ENCODE results near the gene COLEC12.

DNA sequence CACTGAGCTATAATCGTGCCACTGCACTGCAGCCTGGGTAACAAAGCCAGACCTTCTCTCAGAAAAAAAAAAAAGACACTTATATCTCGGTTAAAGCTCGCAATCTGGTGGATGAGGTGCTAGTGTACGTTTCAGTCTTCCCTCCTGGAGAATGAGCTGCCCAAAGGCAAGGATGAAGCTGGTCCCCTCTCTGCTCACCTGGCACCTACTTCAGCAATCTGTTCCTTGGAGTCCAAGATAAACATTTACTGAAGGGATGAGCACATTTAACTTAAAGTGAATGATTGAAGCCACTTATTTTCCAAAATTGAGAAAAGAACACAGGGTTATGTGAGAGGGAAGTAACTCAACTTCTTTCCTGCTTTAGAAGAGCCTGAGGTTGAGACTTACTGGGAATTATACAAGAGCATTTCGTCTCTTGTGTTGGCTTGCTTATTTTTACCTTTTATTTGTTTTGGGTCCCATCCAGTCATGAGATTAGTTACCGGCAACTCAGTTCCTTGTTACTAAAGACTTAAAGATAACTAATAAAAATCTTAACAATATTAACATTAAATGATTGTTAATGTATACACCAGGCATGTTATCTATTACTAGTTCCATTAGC, 33.6 kb upstream of the COLEC12 start:
- TF ChIP-seq, protein P1, sequence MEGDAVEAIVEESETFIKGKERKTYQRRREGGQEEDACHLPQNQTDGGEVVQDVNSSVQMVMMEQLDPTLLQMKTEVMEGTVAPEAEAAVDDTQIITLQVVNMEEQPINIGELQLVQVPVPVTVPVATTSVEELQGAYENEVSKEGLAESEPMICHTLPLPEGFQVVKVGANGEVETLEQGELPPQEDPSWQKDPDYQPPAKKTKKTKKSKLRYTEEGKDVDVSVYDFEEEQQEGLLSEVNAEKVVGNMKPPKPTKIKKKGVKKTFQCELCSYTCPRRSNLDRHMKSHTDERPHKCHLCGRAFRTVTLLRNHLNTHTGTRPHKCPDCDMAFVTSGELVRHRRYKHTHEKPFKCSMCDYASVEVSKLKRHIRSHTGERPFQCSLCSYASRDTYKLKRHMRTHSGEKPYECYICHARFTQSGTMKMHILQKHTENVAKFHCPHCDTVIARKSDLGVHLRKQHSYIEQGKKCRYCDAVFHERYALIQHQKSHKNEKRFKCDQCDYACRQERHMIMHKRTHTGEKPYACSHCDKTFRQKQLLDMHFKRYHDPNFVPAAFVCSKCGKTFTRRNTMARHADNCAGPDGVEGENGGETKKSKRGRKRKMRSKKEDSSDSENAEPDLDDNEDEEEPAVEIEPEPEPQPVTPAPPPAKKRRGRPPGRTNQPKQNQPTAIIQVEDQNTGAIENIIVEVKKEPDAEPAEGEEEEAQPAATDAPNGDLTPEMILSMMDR (IDR thresholded peaks at IDR 0.05; ENCODE audit: poor library complexity), result no peak
- TF ChIP-seq EZH2 (IDR thresholded peaks at IDR 0.05; ENCODE audit: borderline replicate concordance) (no peak), EZH2phosphoT487 (IDR thresholded peaks at IDR 0.05; ENCODE audit: low read depth, severe bottlenecking, unreplicated experiment) (no peak)
